ENCODE data around the gene FAM200C. TPM values are rescaled to one million over a fixed set of nuclear protein-coding genes. Genes with fewer than 3 reads are reported as not detected.
A peak's percentile ranks its signal among the peaks of the same experiment; 100 is the strongest.

FAM200C gene
- total and polyA plus RNA-seq, 2 of the 13 experiments (the other 11 are each of a cell fraction or from before 2014, with no cell fraction given) = 3.2 to 4.7 TPM

DNA sequence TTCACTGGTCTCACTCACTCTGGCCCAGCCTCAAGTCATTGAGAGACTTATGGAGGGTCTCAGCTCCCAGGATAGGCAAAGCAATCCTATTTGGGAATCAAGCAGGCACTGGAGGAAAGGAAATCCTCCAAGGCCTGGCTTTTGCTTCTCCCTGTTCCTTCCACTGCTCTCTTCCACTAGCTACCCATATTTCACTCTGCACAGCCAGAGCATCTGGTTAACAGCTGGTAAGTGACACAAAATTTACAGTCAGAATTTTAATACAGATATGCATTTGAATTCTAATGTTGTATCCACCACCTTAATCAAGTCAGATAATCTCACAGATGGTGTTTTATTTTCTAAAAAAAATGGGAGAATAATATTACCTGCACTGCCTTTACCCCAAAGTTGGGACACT is 28.6 kb downstream of the FAM200C start (continued):
- TF ChIP-seq, protein P1, sequence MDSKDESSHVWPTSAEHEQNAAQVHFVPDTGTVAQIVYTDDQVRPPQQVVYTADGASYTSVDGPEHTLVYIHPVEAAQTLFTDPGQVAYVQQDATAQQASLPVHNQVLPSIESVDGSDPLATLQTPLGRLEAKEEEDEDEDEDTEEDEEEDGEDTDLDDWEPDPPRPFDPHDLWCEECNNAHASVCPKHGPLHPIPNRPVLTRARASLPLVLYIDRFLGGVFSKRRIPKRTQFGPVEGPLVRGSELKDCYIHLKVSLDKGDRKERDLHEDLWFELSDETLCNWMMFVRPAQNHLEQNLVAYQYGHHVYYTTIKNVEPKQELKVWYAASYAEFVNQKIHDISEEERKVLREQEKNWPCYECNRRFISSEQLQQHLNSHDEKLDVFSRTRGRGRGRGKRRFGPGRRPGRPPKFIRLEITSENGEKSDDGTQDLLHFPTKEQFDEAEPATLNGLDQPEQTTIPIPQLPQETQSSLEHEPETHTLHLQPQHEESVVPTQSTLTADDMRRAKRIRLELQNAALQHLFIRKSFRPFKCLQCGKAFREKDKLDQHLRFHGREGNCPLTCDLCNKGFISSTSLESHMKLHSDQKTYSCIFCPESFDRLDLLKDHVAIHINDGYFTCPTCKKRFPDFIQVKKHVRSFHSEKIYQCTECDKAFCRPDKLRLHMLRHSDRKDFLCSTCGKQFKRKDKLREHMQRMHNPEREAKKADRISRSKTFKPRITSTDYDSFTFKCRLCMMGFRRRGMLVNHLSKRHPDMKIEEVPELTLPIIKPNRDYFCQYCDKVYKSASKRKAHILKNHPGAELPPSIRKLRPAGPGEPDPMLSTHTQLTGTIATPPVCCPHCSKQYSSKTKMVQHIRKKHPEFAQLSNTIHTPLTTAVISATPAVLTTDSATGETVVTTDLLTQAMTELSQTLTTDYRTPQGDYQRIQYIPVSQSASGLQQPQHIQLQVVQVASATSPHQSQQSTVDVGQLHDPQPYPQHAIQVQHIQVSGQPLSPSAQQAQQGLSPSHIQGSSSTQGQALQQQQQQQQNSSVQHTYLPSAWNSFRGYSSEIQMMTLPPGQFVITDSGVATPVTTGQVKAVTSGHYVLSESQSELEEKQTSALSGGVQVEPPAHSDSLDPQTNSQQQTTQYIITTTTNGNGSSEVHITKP (CRISPR knock-in tag; IDR thresholded peaks at IDR 0.05; ENCODE audit: low read depth) = no peak

DNA sequence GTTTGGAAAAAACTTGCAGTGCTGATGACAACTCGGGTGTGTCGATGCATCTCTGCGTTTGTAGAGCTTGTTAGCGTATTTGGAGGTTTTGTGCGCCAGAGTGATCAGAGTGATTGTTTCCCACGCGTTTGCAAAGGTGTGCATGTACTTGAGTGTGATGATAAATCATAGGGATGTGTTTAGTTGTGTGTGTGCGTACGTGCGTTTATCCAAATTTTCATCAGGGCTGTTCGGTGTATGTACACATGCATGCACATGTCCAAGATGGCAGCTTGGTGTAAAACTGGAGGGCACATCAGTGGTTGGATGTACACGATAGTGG is 29.2 kb downstream of the FAM200C start:
- Histone ChIP-seq H3K4me3 (replicated peaks in 1 of 3; ENCODE audit: insufficient read depth in 1 of 3, low read depth in 2 of 3, low read length in 3 of 3) (peak overlapping the region in 1 of 3 experiments; percentile 48; a peak in 1 of 6 replicates), H4K20me1 (ENCODE audit: insufficient read depth, low read length) (no peaks in the 10 kb centered on the region), H3K27ac (ENCODE audit: extremely low read length, insufficient read depth, low read length) (no peak overlapping the region), H3K79me2 (ENCODE audit: insufficient read depth, low read length) (no peaks in the 10 kb centered on the region), H3K9me3 (ENCODE audit: low read length) (no peaks in the 10 kb centered on the region), H3K4me1 (ENCODE audit: insufficient read depth, low read length) (no peaks in the 10 kb centered on the region), H3K27me3 (ENCODE audit: control insufficient read depth in 1 of 2, insufficient read depth in 2 of 2, low read length in 2 of 2) (peaks cover 7 to 32% of the 10 kb centered on the region in 2 experiments; a peak in 4 of 5 replicates), H3K4me2 (ENCODE audit: low read depth, low read length) (peak overlapping the region; percentile 43; the same call in 1 of the 2 replicates), H2AFZ (ENCODE audit: low read length) (no peak overlapping the region), H3K9ac (ENCODE audit: insufficient read depth, low read depth, low read length) (no peak overlapping the region), H3K36me3 (replicated peaks in 1 of 2; ENCODE audit: control insufficient read depth in 1 of 2, insufficient read depth in 2 of 2, low read length in 2 of 2) (no peaks in the 10 kb centered on the region)
- POLR2A ChIA-PET = no interaction called here
- no peak for FAIRE-seq
- 55% methylated on average over 12 of the region's 12 CpGs for WGBS (ENCODE audit: low lambda C conversion rate)
- intact Hi-C loops (cut with micrococcal nuclease; ENCODE audit: unreplicated experiment) (no loop called here), in situ Hi-C loops (cut with HindIII; ENCODE audit: extremely low pct_ligation_motif_present, low pct_unique_long_range_greater_than_20kb) (no loop called here)
- no peak for ATAC-seq
- BruUV-seq (replicated peaks) = no TSS peak
- TF ChIP-seq, protein P2, sequence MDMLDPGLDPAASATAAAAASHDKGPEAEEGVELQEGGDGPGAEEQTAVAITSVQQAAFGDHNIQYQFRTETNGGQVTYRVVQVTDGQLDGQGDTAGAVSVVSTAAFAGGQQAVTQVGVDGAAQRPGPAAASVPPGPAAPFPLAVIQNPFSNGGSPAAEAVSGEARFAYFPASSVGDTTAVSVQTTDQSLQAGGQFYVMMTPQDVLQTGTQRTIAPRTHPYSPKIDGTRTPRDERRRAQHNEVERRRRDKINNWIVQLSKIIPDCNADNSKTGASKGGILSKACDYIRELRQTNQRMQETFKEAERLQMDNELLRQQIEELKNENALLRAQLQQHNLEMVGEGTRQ (IDR thresholded peaks at IDR 0.05; ENCODE audit: low read depth, low read length) = no peak
- TF ChIP-seq, protein P2 (CRISPR knock-in tag; IDR thresholded peaks at IDR 0.05; ENCODE audit: borderline replicate concordance) = 0 out of 2 replicates have a peak, but pooled peaks have one; percentile 12
- TF ChIP-seq CHD4 (IDR thresholded peaks at IDR 0.05; ENCODE audit: borderline replicate concordance, low read length) = no peak
- TF ChIP-seq, protein P3, sequence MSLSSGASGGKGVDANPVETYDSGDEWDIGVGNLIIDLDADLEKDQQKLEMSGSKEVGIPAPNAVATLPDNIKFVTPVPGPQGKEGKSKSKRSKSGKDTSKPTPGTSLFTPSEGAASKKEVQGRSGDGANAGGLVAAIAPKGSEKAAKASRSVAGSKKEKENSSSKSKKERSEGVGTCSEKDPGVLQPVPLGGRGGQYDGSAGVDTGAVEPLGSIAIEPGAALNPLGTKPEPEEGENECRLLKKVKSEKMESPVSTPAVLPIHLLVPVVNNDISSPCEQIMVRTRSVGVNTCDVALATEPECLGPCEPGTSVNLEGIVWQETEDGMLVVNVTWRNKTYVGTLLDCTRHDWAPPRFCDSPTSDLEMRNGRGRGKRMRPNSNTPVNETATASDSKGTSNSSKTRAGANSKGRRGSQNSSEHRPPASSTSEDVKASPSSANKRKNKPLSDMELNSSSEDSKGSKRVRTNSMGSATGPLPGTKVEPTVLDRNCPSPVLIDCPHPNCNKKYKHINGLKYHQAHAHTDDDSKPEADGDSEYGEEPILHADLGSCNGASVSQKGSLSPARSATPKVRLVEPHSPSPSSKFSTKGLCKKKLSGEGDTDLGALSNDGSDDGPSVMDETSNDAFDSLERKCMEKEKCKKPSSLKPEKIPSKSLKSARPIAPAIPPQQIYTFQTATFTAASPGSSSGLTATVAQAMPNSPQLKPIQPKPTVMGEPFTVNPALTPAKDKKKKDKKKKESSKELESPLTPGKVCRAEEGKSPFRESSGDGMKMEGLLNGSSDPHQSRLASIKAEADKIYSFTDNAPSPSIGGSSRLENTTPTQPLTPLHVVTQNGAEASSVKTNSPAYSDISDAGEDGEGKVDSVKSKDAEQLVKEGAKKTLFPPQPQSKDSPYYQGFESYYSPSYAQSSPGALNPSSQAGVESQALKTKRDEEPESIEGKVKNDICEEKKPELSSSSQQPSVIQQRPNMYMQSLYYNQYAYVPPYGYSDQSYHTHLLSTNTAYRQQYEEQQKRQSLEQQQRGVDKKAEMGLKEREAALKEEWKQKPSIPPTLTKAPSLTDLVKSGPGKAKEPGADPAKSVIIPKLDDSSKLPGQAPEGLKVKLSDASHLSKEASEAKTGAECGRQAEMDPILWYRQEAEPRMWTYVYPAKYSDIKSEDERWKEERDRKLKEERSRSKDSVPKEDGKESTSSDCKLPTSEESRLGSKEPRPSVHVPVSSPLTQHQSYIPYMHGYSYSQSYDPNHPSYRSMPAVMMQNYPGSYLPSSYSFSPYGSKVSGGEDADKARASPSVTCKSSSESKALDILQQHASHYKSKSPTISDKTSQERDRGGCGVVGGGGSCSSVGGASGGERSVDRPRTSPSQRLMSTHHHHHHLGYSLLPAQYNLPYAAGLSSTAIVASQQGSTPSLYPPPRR (CRISPR knock-in tag; IDR thresholded peaks at IDR 0.05; ENCODE audit: borderline replicate concordance) = no peak
- TF ChIP-seq ZBTB7B (CRISPR knock-in tag; IDR thresholded peaks at IDR 0.05) = no peak
- TF ChIP-seq RAD51 (IDR thresholded peaks at IDR 0.05; ENCODE audit: borderline replicate concordance) = peak; percentile 32; the same call in 1 of the 2 replicates
- no peak for TF ChIP-seq TMF1 (CRISPR knock-in tag; IDR thresholded peaks at IDR 0.05; ENCODE audit: low read depth)
- TF ChIP-seq, protein P4, sequence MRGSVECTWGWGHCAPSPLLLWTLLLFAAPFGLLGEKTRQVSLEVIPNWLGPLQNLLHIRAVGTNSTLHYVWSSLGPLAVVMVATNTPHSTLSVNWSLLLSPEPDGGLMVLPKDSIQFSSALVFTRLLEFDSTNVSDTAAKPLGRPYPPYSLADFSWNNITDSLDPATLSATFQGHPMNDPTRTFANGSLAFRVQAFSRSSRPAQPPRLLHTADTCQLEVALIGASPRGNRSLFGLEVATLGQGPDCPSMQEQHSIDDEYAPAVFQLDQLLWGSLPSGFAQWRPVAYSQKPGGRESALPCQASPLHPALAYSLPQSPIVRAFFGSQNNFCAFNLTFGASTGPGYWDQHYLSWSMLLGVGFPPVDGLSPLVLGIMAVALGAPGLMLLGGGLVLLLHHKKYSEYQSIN (CRISPR knock-in tag; IDR thresholded peaks at IDR 0.05; ENCODE audit: borderline replicate concordance) = no peak
- CTCF ChIA-PET (ENCODE audit: low intra/inter-chr PET ratio, low total read pairs) = no interaction called here
- DNase-seq (ENCODE audit: low spot score) = no peak

Data from HepG2 (cell line).